Nephron (organoid): Measurements from ENCODE around the gene BRMS1.

Experiments
- H3K27ac Mint-ChIP-seq, 3 experiments: 2 replicates each; pipeline ENCODE4 v1.8.0; 2020; ENCODE audit warnings: mixed read lengths in 3 of 3, mild to moderate bottlenecking in 2 of 3, moderate library complexity in 1 of 3
- H3K27me3 Mint-ChIP-seq: 2 replicates; pipeline ENCODE4 v1.8.0; 2021; ENCODE audit warnings: low read depth, mild to moderate bottlenecking, moderate library complexity, mixed read lengths
- H3K36me3 Mint-ChIP-seq: 2 replicates; pipeline ENCODE4 v1.8.0; 2020; ENCODE audit warnings: low read depth, mixed read lengths
- H3K4me1 Mint-ChIP-seq: 2 replicates; pipeline ENCODE4 v1.8.0; 2020; ENCODE audit warnings: mixed read lengths
- H3K4me3 Mint-ChIP-seq, 3 experiments: 2 replicates each; pipeline ENCODE4 v1.8.0; 2020; ENCODE audit warnings: mild to moderate bottlenecking in 3 of 3, mixed read lengths in 3 of 3, moderate library complexity in 2 of 3
- H3K9me3 Mint-ChIP-seq: 2 replicates; pipeline ENCODE4 v1.8.0; 2020; ENCODE audit warnings: mixed read lengths
- TF ChIP-seq, protein P1 (sequence below), 3 experiments: fragments of 200-600 bp; sonication (generic); IDR thresholded peaks; one replicate each; pipeline ENCODE4 v1.5.0; 2021; ENCODE audit warnings: antibody characterized with exemption in 3 of 3; ENCODE audit not compliant: unreplicated experiment in 3 of 3

The BRMS1 gene

DNA sequence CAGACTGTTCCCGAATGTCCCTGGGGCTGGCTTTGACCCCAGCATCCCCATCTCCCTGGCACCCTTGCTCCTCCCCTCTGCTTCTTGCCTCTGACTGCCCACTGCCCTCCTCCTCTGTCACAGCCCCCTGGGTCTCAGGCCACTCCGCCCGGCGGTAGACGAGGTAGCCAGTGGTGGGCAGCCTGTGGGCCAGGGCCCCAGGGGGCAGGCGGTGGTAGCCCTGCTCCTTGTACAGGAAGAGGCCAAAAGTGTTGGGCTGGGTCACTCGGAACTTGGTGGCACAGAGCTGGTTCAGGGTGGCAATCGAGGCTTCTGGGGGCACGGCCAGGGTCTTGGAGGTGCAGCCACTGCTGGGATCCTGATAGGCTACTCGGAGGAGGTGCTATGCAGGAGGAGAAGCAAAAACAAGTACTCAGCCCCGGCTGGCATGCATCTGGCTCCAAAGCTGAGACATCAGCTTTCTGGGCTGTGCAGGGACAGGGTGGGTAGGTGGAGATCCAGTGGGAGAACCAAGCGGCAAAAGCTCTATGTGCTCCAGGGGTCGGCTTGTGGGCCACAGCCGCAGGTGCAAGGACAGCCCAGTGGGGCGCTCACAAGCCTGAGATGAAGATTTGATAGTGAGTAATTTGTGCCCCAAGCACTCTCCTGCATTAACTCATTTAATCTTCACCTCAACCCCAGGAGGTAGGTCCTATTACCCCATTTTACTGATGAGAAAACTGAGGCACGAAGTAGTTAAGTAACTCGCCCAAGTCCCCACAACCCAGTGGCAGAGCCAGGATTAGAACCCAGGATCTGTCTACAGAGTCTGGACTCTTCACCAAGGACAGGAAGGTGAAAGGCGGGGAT, 12.3 kb downstream of the BRMS1 start:
- Mint-ChIP-seq H3K27me3 (peaks cover 6% of the 10 kb centered on the region), H3K27ac (no peak overlapping the region), H3K4me3 (no peak overlapping the region), H3K4me1 (peaks cover 24% of the 10 kb centered on the region), H3K36me3 (no peaks in the 10 kb centered on the region), H3K9me3 (no peaks in the 10 kb centered on the region)
- TF ChIP-seq, protein P1, sequence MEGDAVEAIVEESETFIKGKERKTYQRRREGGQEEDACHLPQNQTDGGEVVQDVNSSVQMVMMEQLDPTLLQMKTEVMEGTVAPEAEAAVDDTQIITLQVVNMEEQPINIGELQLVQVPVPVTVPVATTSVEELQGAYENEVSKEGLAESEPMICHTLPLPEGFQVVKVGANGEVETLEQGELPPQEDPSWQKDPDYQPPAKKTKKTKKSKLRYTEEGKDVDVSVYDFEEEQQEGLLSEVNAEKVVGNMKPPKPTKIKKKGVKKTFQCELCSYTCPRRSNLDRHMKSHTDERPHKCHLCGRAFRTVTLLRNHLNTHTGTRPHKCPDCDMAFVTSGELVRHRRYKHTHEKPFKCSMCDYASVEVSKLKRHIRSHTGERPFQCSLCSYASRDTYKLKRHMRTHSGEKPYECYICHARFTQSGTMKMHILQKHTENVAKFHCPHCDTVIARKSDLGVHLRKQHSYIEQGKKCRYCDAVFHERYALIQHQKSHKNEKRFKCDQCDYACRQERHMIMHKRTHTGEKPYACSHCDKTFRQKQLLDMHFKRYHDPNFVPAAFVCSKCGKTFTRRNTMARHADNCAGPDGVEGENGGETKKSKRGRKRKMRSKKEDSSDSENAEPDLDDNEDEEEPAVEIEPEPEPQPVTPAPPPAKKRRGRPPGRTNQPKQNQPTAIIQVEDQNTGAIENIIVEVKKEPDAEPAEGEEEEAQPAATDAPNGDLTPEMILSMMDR (IDR thresholded peaks at IDR 0.05; ENCODE audit: unreplicated experiment in 3 of 3), result no peak

DNA sequence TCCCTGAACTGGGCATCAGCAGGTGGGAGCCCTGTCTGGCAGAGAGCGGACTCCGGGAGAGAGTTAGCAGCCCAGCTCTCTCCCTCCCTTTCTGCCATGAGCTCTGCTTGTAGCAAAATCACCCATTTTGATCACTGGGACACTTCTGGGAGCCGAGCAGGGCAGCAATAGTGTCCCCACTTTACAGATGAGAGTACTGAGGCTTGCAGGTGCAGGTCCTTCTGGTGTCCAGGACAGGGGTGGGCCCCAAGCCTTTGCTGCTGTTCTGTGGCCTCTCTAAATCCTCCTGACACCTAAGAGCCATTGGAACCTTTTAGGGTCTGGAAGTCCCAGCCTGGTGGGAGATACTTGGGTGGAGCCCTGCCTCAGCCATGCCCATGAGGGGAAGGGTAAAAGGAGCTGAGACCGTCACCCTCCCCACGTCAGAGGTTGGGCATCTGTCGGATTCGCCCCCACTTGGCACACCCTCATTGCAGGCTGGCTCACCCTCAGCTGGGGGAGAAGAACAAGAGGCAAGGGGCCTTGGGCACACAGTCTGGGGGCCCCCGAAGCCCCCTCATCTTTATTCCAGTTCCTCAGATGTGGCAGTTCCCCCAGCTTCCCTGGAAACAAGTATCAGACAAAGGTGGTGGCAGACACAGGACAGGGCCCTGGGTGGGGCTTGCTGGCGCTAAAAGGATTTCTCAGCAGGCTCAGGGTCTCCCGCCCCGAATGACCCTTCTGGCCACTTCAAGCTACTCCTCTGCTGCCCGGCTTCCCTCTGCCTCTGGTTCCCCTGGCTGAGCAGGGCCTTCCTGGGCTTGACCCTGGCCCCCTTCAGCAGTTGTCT, 13.1 kb downstream of the BRMS1 start:
- H3K9me3 Mint-ChIP-seq, result no peaks in the 10 kb centered on the region
- no peak overlapping the region for H3K4me3 Mint-ChIP-seq
- TF ChIP-seq, protein P1 (IDR thresholded peaks at IDR 0.05; ENCODE audit: unreplicated experiment in 3 of 3), result no peak
- no peaks in the 10 kb centered on the region for H3K36me3 Mint-ChIP-seq
- peaks cover 3% of the 10 kb centered on the region for H3K27me3 Mint-ChIP-seq
- no peak overlapping the region for H3K27ac Mint-ChIP-seq
- peaks cover 22% of the 10 kb centered on the region for H3K4me1 Mint-ChIP-seq

GRCh38 chr11:66330931-66331330, 14.0 kb downstream of the BRMS1 start:
- H3K4me3 Mint-ChIP-seq, result no peak overlapping the region
- H3K4me1 Mint-ChIP-seq, result peaks cover 17% of the 10 kb centered on the region
- no peaks in the 10 kb centered on the region for H3K9me3 Mint-ChIP-seq
- TF ChIP-seq, protein P1 (IDR thresholded peaks at IDR 0.05; ENCODE audit: unreplicated experiment in 3 of 3), result no peak
- H3K27me3 Mint-ChIP-seq, result no peaks in the 10 kb centered on the region
- no peaks in the 10 kb centered on the region for H3K36me3 Mint-ChIP-seq
- no peak overlapping the region for H3K27ac Mint-ChIP-seq

- H3K36me3 Mint-ChIP-seq, result no peaks in the 10 kb centered on the region
- TF ChIP-seq, protein P1 (IDR thresholded peaks at IDR 0.05; ENCODE audit: unreplicated experiment in 3 of 3), result no peak
- H3K9me3 Mint-ChIP-seq, result no peaks in the 10 kb centered on the region
- H3K4me3 Mint-ChIP-seq, result no peak overlapping the region
- peaks cover 30% of the 10 kb centered on the region for H3K4me1 Mint-ChIP-seq
- no peak overlapping the region for H3K27ac Mint-ChIP-seq
- H3K27me3 Mint-ChIP-seq, result no peaks in the 10 kb centered on the region
Measured at GRCh38 chr11:66329165-66329673, 15.7 kb downstream of the BRMS1 start.

GRCh38 chr11:66328302-66329144, 16.4 kb downstream of the BRMS1 start:
- H3K27me3 Mint-ChIP-seq, result no peaks in the 10 kb centered on the region
- TF ChIP-seq, protein P1 (IDR thresholded peaks at IDR 0.05; ENCODE audit: unreplicated experiment in 3 of 3), result peak; percentile 94 to 96 (median 95)

More at GRCh38 chr11:66328302-66329144, 16.4 kb downstream of the BRMS1 start:
- Mint-ChIP-seq H3K9me3 (no peaks in the 10 kb centered on the region), H3K36me3 (no peaks in the 10 kb centered on the region), H3K4me1 (peaks cover 37% of the 10 kb centered on the region), H3K4me3 (peak overlapping the region in 2 of 3 experiments; percentile 17 to 19), H3K27ac (peak overlapping the region; percentile 77 to 93 (median 86))
